Measurements from ENCODE around the gene THOC1.

- TF ChIP-seq CTCF (IDR thresholded peaks at IDR 0.05) = no peak
- no peak for TF ChIP-seq EP300 (IDR thresholded peaks at IDR 0.05)
These were observed 47.1 kb downstream of the THOC1 start for GRCh38 chr18:220708-221107.
